GM21717 (cell line): Measurements from ENCODE around the gene MYOF.

Source experiments
- ATAC-seq: cut with Tn5 transposase; IDR thresholded peaks from one replicate; pipeline ENCODE4 v1.9.1; 2021; ENCODE audit warnings: mild to moderate bottlenecking, moderate library complexity; ENCODE audit not compliant: unreplicated experiment

Gene MYOF

GRCh38 chr10:93398528-93398927 lies 83.6 kb downstream of the MYOF start:
- no peak for ATAC-seq

- no peak for ATAC-seq
Observed at GRCh38 chr10:93397020-93397419, 85.1 kb downstream of the MYOF start.

- no peak for ATAC-seq
Observed at GRCh38 chr10:93393211-93393610, 88.9 kb downstream of the MYOF start.

GRCh38 chr10:93392121-93392520 lies 90.0 kb downstream of the MYOF start:
- ATAC-seq, result no peak

GRCh38 chr10:93390306-93391090 lies 91.6 kb downstream of the MYOF start:
- ATAC-seq, result no peak

- no peak for ATAC-seq
Observed at GRCh38 chr10:93386631-93387369, 95.3 kb downstream of the MYOF start.

GRCh38 chr10:93385345-93385744 lies 96.8 kb downstream of the MYOF start:
- no peak for ATAC-seq

- no peak for ATAC-seq
Observed at GRCh38 chr10:93384006-93384405, 98.1 kb downstream of the MYOF start.

- ATAC-seq, result no peak
Observed at GRCh38 chr10:93383562-93383981, 98.6 kb downstream of the MYOF start.

GRCh38 chr10:93379731-93380575 lies 102.2 kb downstream of the MYOF start:
- ATAC-seq, result no peak

- ATAC-seq, result no peak
Observed at GRCh38 chr10:93378997-93379730, 103.0 kb downstream of the MYOF start.

GRCh38 chr10:93378039-93378438 lies 104.1 kb downstream of the MYOF start:
- no peak for ATAC-seq

- ATAC-seq, result no peak
Observed at GRCh38 chr10:93376372-93377293, 105.5 kb downstream of the MYOF start.

- no peak for ATAC-seq
Observed at GRCh38 chr10:93370961-93371360, 111.2 kb downstream of the MYOF start.

- no peak for ATAC-seq
Observed at GRCh38 chr10:93369588-93370164, 112.5 kb downstream of the MYOF start.

- no peak for ATAC-seq
Observed at GRCh38 chr10:93368210-93368609, 113.9 kb downstream of the MYOF start.

- ATAC-seq, result no peak
Observed at GRCh38 chr10:93367664-93368063, 114.5 kb downstream of the MYOF start.

- no peak for ATAC-seq
Observed at GRCh38 chr10:93364966-93365365, 117.2 kb downstream of the MYOF start.
